DOHH2 (cell line): Measurements from ENCODE around the gene TMEM54.

ENCODE experiments used
- H3F3A ChIP-seq: fragments of 200-600 bp; sonication (generic), shearing (Covaris generic); 2 replicates; pipeline ENCODE4 v1.6.0; 2016; ENCODE audit warnings: antibody characterized with exemption, mild to moderate bottlenecking; ENCODE audit not compliant: control insufficient read depth, insufficient read depth
- H3K27ac ChIP-seq: fragments of 200-600 bp; sonication (generic); 2 replicates; pipeline ENCODE4 v1.5.1; 2014; ENCODE audit warnings: low read depth, mild to moderate bottlenecking, low read length, moderate library complexity
- H3K27me3 ChIP-seq: fragments of 200-600 bp; sonication (generic); 2 replicates; pipeline ENCODE4 v1.6.1; 2014; ENCODE audit warnings: mild to moderate bottlenecking, low read length, mixed read lengths; ENCODE audit not compliant: control insufficient read depth
- H3K36me3 ChIP-seq: fragments of 200-600 bp; sonication (generic); 2 replicates; pipeline ENCODE4 v1.6.1; 2014; ENCODE audit warnings: mild to moderate bottlenecking, low read length, moderate library complexity, mixed read lengths; ENCODE audit not compliant: control insufficient read depth
- H3K4me1 ChIP-seq: fragments of 200-600 bp; sonication (generic); 2 replicates; pipeline ENCODE4 v1.6.1; 2014; ENCODE audit warnings: mild to moderate bottlenecking, low read length, mixed read lengths; ENCODE audit not compliant: control insufficient read depth
- H3K4me2 ChIP-seq: fragments of 200-600 bp; sonication (generic); 2 replicates; pipeline ENCODE4 v1.6.0; 2014; ENCODE audit warnings: mild to moderate bottlenecking, low read length, moderate library complexity
- H3K4me3 ChIP-seq: fragments of 200-600 bp; sonication (generic); 2 replicates; pipeline ENCODE4 v1.5.1; 2014; ENCODE audit warnings: mild to moderate bottlenecking, low read length, mixed read lengths
- H3K79me2 ChIP-seq: fragments of 200-600 bp; sonication (generic); 2 replicates; pipeline ENCODE4 v1.6.1; 2014; ENCODE audit warnings: mild to moderate bottlenecking, low read length, mixed read lengths; ENCODE audit not compliant: control insufficient read depth
- H3K9me2 ChIP-seq: fragments of 200-600 bp; sonication (generic); replicated peaks from 2 replicates; pipeline ENCODE4 v1.6.1; 2014; ENCODE audit warnings: mild to moderate bottlenecking, low read length, mixed read lengths; ENCODE audit not compliant: control insufficient read depth
- H3K9me3 ChIP-seq: fragments of 200-600 bp; sonication (generic); 2 replicates; pipeline ENCODE4 v1.6.1; 2014; ENCODE audit warnings: antibody characterized with exemption, low read length, mixed read lengths; ENCODE audit not compliant: control insufficient read depth, insufficient read depth
- H4K20me1 ChIP-seq: fragments of 200-600 bp; sonication (generic); 2 replicates; pipeline ENCODE4 v1.6.0; 2014; ENCODE audit warnings: low read depth, mild to moderate bottlenecking, antibody characterized with exemption, low read length, moderate library complexity; ENCODE audit not compliant: control insufficient read depth, insufficient read depth
- CTCF ChIP-seq: fragments of 200-600 bp; sonication (generic); IDR thresholded peaks from one replicate; pipeline ENCODE4 v1.5.1; 2014; ENCODE audit warnings: antibody characterized with exemption, mild to moderate bottlenecking, low read depth, low read length; ENCODE audit not compliant: poor library complexity, severe bottlenecking
- EZH2phosphoT487 ChIP-seq: fragments of 200-600 bp; sonication (generic); IDR thresholded peaks from 2 replicates; pipeline ENCODE4 v1.6.1; 2017; ENCODE audit warnings: borderline replicate concordance, mild to moderate bottlenecking, antibody characterized with exemption, low read length, moderate library complexity, mixed read lengths

TMEM54 gene

DNA sequence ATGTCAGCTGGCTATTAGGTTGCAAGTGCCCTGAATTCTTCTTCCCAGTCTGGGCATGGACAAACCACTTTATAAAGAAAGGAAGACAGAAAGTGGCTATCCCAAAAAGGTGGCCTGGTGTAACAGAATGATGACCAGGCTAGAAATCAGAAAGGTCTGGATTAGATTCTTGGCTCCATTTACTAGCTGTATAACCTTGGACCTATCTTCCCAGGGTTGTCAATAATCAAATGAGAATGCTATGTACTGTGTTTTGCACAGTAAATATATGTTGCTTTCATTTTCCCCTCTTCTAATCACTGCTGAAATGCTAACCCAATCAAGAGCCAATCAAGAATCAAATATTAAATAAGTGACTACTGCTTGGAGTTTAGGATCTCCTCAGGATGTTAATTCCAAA is 43.0 kb upstream of the TMEM54 start:
- TF ChIP-seq EZH2phosphoT487 = no peak
- TF ChIP-seq CTCF = no peak
- Histone ChIP-seq H3K4me2 (no peak overlapping the region), H3K9me3 (no peaks in the 10 kb centered on the region), H3K79me2 (peaks cover 24% of the 10 kb centered on the region), H3F3A (no peaks in the 10 kb centered on the region), H3K27ac (no peak overlapping the region), H3K4me3 (no peak overlapping the region), H3K9me2 (no peaks in the 10 kb centered on the region), H3K27me3 (no peaks in the 10 kb centered on the region), H3K36me3 (peaks cover 98% of the 10 kb centered on the region), H3K4me1 (peaks cover 15% of the 10 kb centered on the region), H4K20me1 (no peaks in the 10 kb centered on the region)

DNA sequence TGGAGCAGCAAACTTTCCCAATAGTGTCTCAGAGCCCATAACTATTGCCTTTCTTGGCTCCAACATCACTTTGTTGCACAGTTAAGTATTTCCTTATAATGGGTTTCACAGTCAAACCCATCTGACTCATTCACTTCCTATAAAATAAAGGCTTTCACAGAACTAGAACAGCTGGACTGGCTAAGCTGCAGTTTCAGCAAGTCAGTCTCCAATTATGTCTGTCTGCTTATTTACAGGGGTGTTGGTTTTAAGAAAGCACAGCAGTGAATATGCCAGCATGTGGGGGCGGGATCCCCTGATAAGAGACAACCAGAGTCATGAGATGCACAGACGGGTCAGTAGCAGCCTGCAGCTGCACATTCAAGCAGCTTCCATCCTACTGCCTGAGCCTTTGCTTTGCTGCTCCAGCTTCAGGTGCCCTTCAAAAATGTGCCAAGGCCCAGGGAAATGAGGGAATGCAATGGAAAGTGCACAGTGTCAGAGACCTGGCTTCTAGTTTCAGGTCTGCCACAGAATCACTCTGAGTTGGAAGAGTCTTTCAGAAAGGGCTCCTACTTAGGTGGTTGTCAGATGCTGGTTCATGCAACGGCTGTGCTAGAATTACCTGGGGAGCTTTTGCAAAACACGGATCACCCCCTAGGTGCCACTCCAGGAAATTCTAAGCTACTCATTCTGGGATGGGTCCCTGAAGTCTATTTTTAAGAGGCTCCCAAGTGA is 38.6 kb upstream of the TMEM54 start:
- Histone ChIP-seq H3F3A (0 out of 2 replicates have a peak, but pooled peaks cover 6% of the 10 kb centered on the region), H3K27me3 (no peaks in the 10 kb centered on the region), H3K9me3 (no peaks in the 10 kb centered on the region), H3K4me2 (no peak overlapping the region), H4K20me1 (no peaks in the 10 kb centered on the region), H3K79me2 (no peaks in the 10 kb centered on the region), H3K27ac (no peak overlapping the region), H3K9me2 (no peaks in the 10 kb centered on the region), H3K4me1 (no peaks in the 10 kb centered on the region), H3K4me3 (no peak overlapping the region), H3K36me3 (peaks cover 94% of the 10 kb centered on the region)
- TF ChIP-seq CTCF = no peak
- no peak for TF ChIP-seq EZH2phosphoT487

GRCh38 chr1:32937061-32937460 is 35.9 kb upstream of the TMEM54 start:
- H4K20me1 ChIP-seq = no peaks in the 10 kb centered on the region
- no peak overlapping the region for H3K27ac ChIP-seq
- peaks cover 18% of the 10 kb centered on the region for H3F3A ChIP-seq
- H3K27me3 ChIP-seq = no peaks in the 10 kb centered on the region
- H3K4me3 ChIP-seq = no peak overlapping the region
- peaks cover 87% of the 10 kb centered on the region for H3K36me3 ChIP-seq
- TF ChIP-seq CTCF = no peak
- no peak for TF ChIP-seq EZH2phosphoT487
- H3K4me2 ChIP-seq = no peak overlapping the region
- no peaks in the 10 kb centered on the region for H3K79me2 ChIP-seq
- no peaks in the 10 kb centered on the region for H3K9me2 ChIP-seq
- H3K4me1 ChIP-seq = peaks cover 8% of the 10 kb centered on the region
- H3K9me3 ChIP-seq = no peaks in the 10 kb centered on the region
